HepG2 (cell line): Measurements from ENCODE around the gene TPSD1. TPM values are rescaled to one million over a fixed set of nuclear protein-coding genes. Genes with fewer than 3 reads are reported as not detected.

Experiments
- ATAC-seq: fragments of 200-7000 bp; cut with Tn5 transposase; 3 replicates; pipeline ENCODE4 v1.9.1; 2020; ENCODE audit warnings: mild to moderate bottlenecking, moderate library complexity
- BruUV-seq: library from RNA; stranded (reverse); fragments of 400-500 nt; replicated peaks from 2 replicates; lab custom pipeline; 2021; lab: Mats Ljungman, UMichigan
- CTCF ChIA-PET: fragments of 300-600 bp; formaldehyde crosslinking; extraction: SDS; loops from one replicate; lab custom pipeline; 2021; ENCODE audit warnings: low total read pairs, inconsistent platforms, low intra/inter-chr PET ratio; lab: Yijun Ruan, JAX
- POLR2A ChIA-PET: fragments of 350-600 bp; sonication (Branson Sonifier 250); formaldehyde crosslinking; loops from one replicate; lab custom pipeline; 2020; ENCODE audit warnings: antibody characterized with exemption, inconsistent platforms; lab: Yijun Ruan, JAX
- DNase-seq: peaks from one replicate; pipeline ENCODE4 v3.0.0-alpha.2; 2015; ENCODE audit warnings: low spot score
- FAIRE-seq: peaks from 3 replicates; lab custom pipeline; 2011; peaks lifted over from hg19 to GRCh38; lab: Jason Lieb, UNC
- H2AFZ ChIP-seq: one replicate; pipeline ENCODE4 v1.6.1; 2011; ENCODE audit warnings: low read length, inconsistent platforms
- H3K27ac ChIP-seq: fragments of 300-600 bp; 3 replicates; pipeline ENCODE4 v1.8.0; 2011; ENCODE audit warnings: mixed run types, mild to moderate bottlenecking, mixed read lengths, low read length, inconsistent platforms; ENCODE audit not compliant: insufficient read depth; ENCODE audit errors: extremely low read length
- H3K27me3 ChIP-seq, 2 experiments: fragments of 200-600 bp in 1 of 2; 2 replicates in 1 of 2; 3 replicates in 1 of 2; pipeline versions ENCODE4 v1.6.0 to v1.8.0; 2011; ENCODE audit warnings: low read length in 2 of 2, mild to moderate bottlenecking in 2 of 2, moderate library complexity in 2 of 2, inconsistent platforms in 1 of 2; ENCODE audit not compliant: insufficient read depth in 2 of 2, control insufficient read depth in 1 of 2
- H3K36me3 ChIP-seq, 2 experiments: fragments of 200-600 bp in 1 of 2; replicated peaks in 1 of 2; 2 replicates in 1 of 2; 3 replicates in 1 of 2; pipeline versions ENCODE4 v1.5.1 to v1.8.0; 2011; ENCODE audit warnings: low read length in 2 of 2, inconsistent platforms in 1 of 2; ENCODE audit not compliant: insufficient read depth in 2 of 2, control insufficient read depth in 1 of 2
- H3K4me1 ChIP-seq: 2 replicates; pipeline ENCODE4 v1.5.1; 2012; ENCODE audit warnings: low read length, inconsistent platforms; ENCODE audit not compliant: insufficient read depth
- H3K4me2 ChIP-seq: 2 replicates; pipeline ENCODE4 v1.6.0; 2011; ENCODE audit warnings: low read depth, low read length, inconsistent platforms
- H3K4me3 ChIP-seq, 3 experiments: fragments of 200-600 bp in 1 of 3; sonication (generic), shearing (Covaris generic) in 1 of 3; replicated peaks in 1 of 3; 2 replicates each; pipeline ENCODE4 v1.5.1; 2011 to 2016; ENCODE audit warnings: low read length in 3 of 3, inconsistent platforms in 2 of 3, low read depth in 2 of 3, mild to moderate bottlenecking in 2 of 3, control low read depth in 1 of 3, mixed read lengths in 1 of 3; ENCODE audit not compliant: insufficient read depth in 1 of 3
- H3K79me2 ChIP-seq: one replicate; pipeline ENCODE4 v1.6.1; 2011; ENCODE audit warnings: low read length, inconsistent platforms; ENCODE audit not compliant: insufficient read depth
- H3K9ac ChIP-seq: 2 replicates; pipeline ENCODE4 v1.6.0; 2011; ENCODE audit warnings: mild to moderate bottlenecking, low read depth, low read length, inconsistent platforms; ENCODE audit not compliant: insufficient read depth
- H3K9me3 ChIP-seq: 2 replicates; pipeline ENCODE4 v1.5.1; 2012; ENCODE audit warnings: mild to moderate bottlenecking, low read length
- H4K20me1 ChIP-seq: 2 replicates; pipeline ENCODE4 v1.6.0; 2011; ENCODE audit warnings: inconsistent platforms, mild to moderate bottlenecking, low read length, moderate library complexity; ENCODE audit not compliant: insufficient read depth
- PAXIP1 ChIP-seq: sonication (generic); formaldehyde crosslinking; conservative IDR thresholded peaks from 2 replicates; pipeline ENCODE4 v1.4.0; 2020; ENCODE audit warnings: mild to moderate bottlenecking, missing genetic modification reagents, moderate library complexity
- ZNF549 ChIP-seq: sonication (generic); formaldehyde crosslinking; IDR thresholded peaks from 2 replicates; pipeline ENCODE4 v1.5.0; 2020; ENCODE audit warnings: missing genetic modification reagents
- ZNF713 ChIP-seq: sonication (generic); formaldehyde crosslinking; IDR thresholded peaks from 2 replicates; pipeline ENCODE4 v1.4.0; 2020; ENCODE audit warnings: mild to moderate bottlenecking, missing genetic modification reagents
- WGBS: methylation state at CpG from one replicate; pipeline ENCODE4 v1.1.6; 2017; ENCODE audit warnings: low lambda C conversion rate; 5-methylcytosine and 5-hydroxymethylcytosine counted together
- in situ Hi-C: cut with HindIII; loops from 2 replicates; pipeline ENCODE4 v1.10.0; 2017; ENCODE audit warnings: low pct_unique_long_range_greater_than_20kb; ENCODE audit not compliant: extremely low pct_ligation_motif_present
- intact Hi-C: fragments of 100-400 bp; cut with micrococcal nuclease; formaldehyde crosslinking; loops from one replicate; pipeline ENCODE4 v1.10.0; 2022; ENCODE audit not compliant: unreplicated experiment
- polyA plus RNA-seq, 8 experiments: library from polyadenylated mRNA; depleted of rRNA in 3 of 8; stranded (reverse) in 7 of 8; unstranded in 1 of 8; fragments of >200 nt; fragmentation: Illumina TruSeq in 4 of 8; extraction: Trizol in 4 of 8; gene quantifications; 2 replicates each; pipeline versions ENCODE4 v1.2.1 to v1.2.3, GENCODE V29; 2011 to 2016; ENCODE audit warnings: low read depth in 4 of 8, missing spikeins in 1 of 8, mixed read lengths in 1 of 8; ENCODE audit not compliant: insufficient read depth in 1 of 8
- total RNA-seq, 5 experiments: library from RNA; depleted of rRNA; stranded (reverse); fragments of >200 nt; fragmentation: Illumina TruSeq; extraction: Trizol; gene quantifications; 2 replicates each; pipeline ENCODE4 v1.2.3, GENCODE V29; 2016; ENCODE audit warnings: low read depth in 1 of 5

Gene TPSD1
- total and polyA plus RNA-seq, 2 of the 13 experiments (the other 11 are each of a cell fraction or from before 2014, with no cell fraction given): not detected

GRCh38 chr16:1273816-1274215, 17.9 kb downstream of the TPSD1 start:
- in situ Hi-C loops: no loop called here
- 60% methylated on average over 2 of the region's 15 CpGs for WGBS

More at GRCh38 chr16:1273816-1274215, 17.9 kb downstream of the TPSD1 start:
- Histone ChIP-seq H2AFZ (no peak overlapping the region), H3K4me1 (peaks cover 11% of the 10 kb centered on the region; the same call in 1 of the 2 replicates), H3K27me3 (peaks cover 18 to 57% of the 10 kb centered on the region in 2 experiments), H3K79me2 (no peaks in the 10 kb centered on the region), H3K27ac (no peak overlapping the region), H3K9ac (no peak overlapping the region), H3K36me3 (no peaks in the 10 kb centered on the region), H4K20me1 (no peaks in the 10 kb centered on the region), H3K4me2 (no peak overlapping the region), H3K4me3 (no peak overlapping the region), H3K9me3 (no peaks in the 10 kb centered on the region)
- FAIRE-seq: no peak
- TF ChIP-seq PAXIP1 (CRISPR knock-in tag) (no peak), ZNF713 (CRISPR knock-in tag) (no peak), ZNF549 (no peak)
- ChIA-PET CTCF (no interaction called here), POLR2A (no interaction called here)
- no TSS peak for BruUV-seq
- intact Hi-C loops: no loop called here
- ATAC-seq: no peak
- DNase-seq: no peak
